Measurements from ENCODE around the gene ABI3BP.

DNA sequence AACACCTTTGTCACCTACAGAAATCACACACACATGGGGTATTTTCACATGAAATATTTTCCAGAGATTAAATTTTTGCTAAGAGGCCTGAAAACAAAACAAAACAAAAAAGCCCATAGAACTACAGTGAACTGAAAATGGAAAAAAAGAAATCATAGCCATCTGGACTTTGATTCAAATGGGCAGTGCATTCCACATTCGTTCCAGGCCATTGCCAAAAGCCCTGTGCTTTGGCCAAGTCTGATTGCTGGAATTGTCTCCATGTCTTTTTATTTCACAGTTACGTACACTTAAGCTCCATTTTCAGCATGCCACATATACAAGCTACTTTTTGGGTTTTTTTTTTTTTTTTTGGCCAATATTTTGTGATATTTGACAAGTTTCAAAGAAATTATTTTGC, 236.8 kb downstream of the ABI3BP start:
- TF ChIP-seq GATA2 (IDR thresholded peaks at IDR 0.05; ENCODE audit: low read depth, low read length): no peak
- no peak for TF ChIP-seq GATA3 (IDR thresholded peaks at IDR 0.05; ENCODE audit: low read depth, low read length)

Measured in SH-SY5Y (cell line).